GM18873 (cell line): ENCODE results near the gene CALR.
"Not testable (repeated sequence)": the region's sequence is repeated elsewhere in the genome, so short reads cannot be mapped to it uniquely, and the experiment has no call there.

Experiments used
- ATAC-seq: cut with Tn5 transposase; IDR thresholded peaks from one replicate; pipeline ENCODE4 v1.9.1; 2021; ENCODE audit warnings: mild to moderate bottlenecking, moderate library complexity, moderate number of reproducible peaks; ENCODE audit not compliant: unreplicated experiment, low FRiP score

The CALR gene

GRCh38 chr19:12974301-12975220 is 36.2 kb downstream of the CALR start:
- ATAC-seq, result no peak

- no peak for ATAC-seq
Observed at GRCh38 chr19:12975221-12975741, 36.9 kb downstream of the CALR start.

- ATAC-seq, result not testable (repeated sequence)
Observed at GRCh38 chr19:12976109-12976508, 37.7 kb downstream of the CALR start.

- no peak for ATAC-seq
Observed at GRCh38 chr19:12979974-12980373, 41.6 kb downstream of the CALR start.

- no peak for ATAC-seq
Observed at GRCh38 chr19:12982648-12983047, 44.2 kb downstream of the CALR start.

GRCh38 chr19:12983091-12983490 is 44.7 kb downstream of the CALR start:
- ATAC-seq, result no peak

- ATAC-seq, result no peak
Observed at GRCh38 chr19:12983542-12984142, 45.2 kb downstream of the CALR start.

- ATAC-seq, result no peak
Observed at GRCh38 chr19:12984143-12984627, 45.8 kb downstream of the CALR start.

GRCh38 chr19:12984683-12985048 is 46.3 kb downstream of the CALR start:
- no peak for ATAC-seq

- no peak for ATAC-seq
Observed at GRCh38 chr19:12985049-12985776, 46.8 kb downstream of the CALR start.

GRCh38 chr19:12986726-12987125 is 48.3 kb downstream of the CALR start:
- ATAC-seq, result no peak

- no peak for ATAC-seq
Observed at GRCh38 chr19:12987190-12987589, 48.8 kb downstream of the CALR start.

GRCh38 chr19:12987781-12988180 is 49.4 kb downstream of the CALR start:
- no peak for ATAC-seq

GRCh38 chr19:12990431-12990830 is 52.0 kb downstream of the CALR start:
- no peak for ATAC-seq

- ATAC-seq, result no peak
Observed at GRCh38 chr19:12990853-12991252, 52.4 kb downstream of the CALR start.

- no peak for ATAC-seq
Observed at GRCh38 chr19:12991296-12991695, 52.9 kb downstream of the CALR start.

- ATAC-seq, result no peak
Observed at GRCh38 chr19:12992729-12993128, 54.3 kb downstream of the CALR start.

- no peak for ATAC-seq
Observed at GRCh38 chr19:12993562-12993961, 55.2 kb downstream of the CALR start.
